GF-D8 (cell line): Measurements from ENCODE around the gene DISP2.

Experiments used
- DNase-seq: peaks from one replicate; lab custom pipeline; 2025; lab: John Stamatoyannopoulos, UW

DISP2 gene

GRCh38 chr15:40424483-40425115 is 66.6 kb downstream of the DISP2 start:
- DNase-seq: no peak

GRCh38 chr15:40425681-40426080 is 67.7 kb downstream of the DISP2 start:
- no peak for DNase-seq

GRCh38 chr15:40427188-40427587 is 69.2 kb downstream of the DISP2 start:
- DNase-seq: no peak

- DNase-seq: no peak
Measured at GRCh38 chr15:40428185-40428584, 70.2 kb downstream of the DISP2 start.
